ENCODE measurements around the gene UNC93B1. TPM values are rescaled to one million over a fixed set of nuclear protein-coding genes. Genes with fewer than 3 reads are reported as not detected.

Gene UNC93B1
- polyA plus RNA-seq, 1 donor (not counting 4 experiments of a cell fraction or from before 2014, with no cell fraction given): 15.4 TPM

DNA sequence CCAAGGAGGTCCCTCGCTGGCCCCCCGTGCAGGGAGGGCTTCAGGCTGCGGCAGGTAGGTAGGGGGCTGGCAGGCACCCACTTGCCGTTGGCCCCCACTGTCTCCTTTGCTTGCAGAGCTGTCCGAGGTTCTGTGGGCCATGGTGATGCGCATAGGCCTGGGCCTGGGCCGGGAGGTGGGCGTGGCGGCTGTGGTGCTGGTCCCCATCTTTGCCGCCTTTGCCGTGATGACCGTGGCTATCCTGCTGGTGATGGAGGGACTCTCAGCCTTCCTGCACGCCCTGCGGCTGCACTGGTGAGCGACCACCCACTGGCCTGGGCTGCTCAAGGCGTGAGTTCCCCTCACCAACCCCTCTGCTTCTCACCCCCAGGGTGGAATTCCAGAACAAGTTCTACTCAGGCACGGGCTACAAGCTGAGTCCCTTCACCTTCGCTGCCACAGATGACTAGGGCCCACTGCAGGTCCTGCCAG is 46.5 kb upstream of the UNC93B1 start:
- H3K4me2 ChIP-seq (ENCODE audit: control insufficient read depth, extremely low read depth, insufficient read depth, low read depth, low read length): no peak overlapping the region
- H3K9ac ChIP-seq (ENCODE audit: control insufficient read depth, extremely low read depth, insufficient read depth, low read length): no peak overlapping the region
- no peaks in the 10 kb centered on the region for H3K9me1 ChIP-seq (ENCODE audit: control insufficient read depth, extremely low read depth, insufficient read depth, low read length)
- H2AFZ ChIP-seq (ENCODE audit: control insufficient read depth, low read length): no peak overlapping the region
- TF ChIP-seq, protein P1, sequence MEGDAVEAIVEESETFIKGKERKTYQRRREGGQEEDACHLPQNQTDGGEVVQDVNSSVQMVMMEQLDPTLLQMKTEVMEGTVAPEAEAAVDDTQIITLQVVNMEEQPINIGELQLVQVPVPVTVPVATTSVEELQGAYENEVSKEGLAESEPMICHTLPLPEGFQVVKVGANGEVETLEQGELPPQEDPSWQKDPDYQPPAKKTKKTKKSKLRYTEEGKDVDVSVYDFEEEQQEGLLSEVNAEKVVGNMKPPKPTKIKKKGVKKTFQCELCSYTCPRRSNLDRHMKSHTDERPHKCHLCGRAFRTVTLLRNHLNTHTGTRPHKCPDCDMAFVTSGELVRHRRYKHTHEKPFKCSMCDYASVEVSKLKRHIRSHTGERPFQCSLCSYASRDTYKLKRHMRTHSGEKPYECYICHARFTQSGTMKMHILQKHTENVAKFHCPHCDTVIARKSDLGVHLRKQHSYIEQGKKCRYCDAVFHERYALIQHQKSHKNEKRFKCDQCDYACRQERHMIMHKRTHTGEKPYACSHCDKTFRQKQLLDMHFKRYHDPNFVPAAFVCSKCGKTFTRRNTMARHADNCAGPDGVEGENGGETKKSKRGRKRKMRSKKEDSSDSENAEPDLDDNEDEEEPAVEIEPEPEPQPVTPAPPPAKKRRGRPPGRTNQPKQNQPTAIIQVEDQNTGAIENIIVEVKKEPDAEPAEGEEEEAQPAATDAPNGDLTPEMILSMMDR (optimal IDR thresholded peaks at IDR 0.05 in 1 of 3, IDR thresholded peaks at IDR 0.05 in 1 of 3, conservative IDR thresholded peaks at IDR 0.05 in 1 of 3; ENCODE audit: extremely low read depth in 1 of 3, insufficient read depth in 2 of 3, low read length in 3 of 3): no peak
- no peak for TF ChIP-seq EZH2 (IDR thresholded peaks at IDR 0.05; ENCODE audit: low read length)
- H3K4me3 ChIP-seq (ENCODE audit: control insufficient read depth in 2 of 3, extremely low read depth in 1 of 3, insufficient read depth in 2 of 3, low read depth in 1 of 3, low read length in 3 of 3): no peak overlapping the region
- no peak overlapping the region for H3K27ac ChIP-seq (ENCODE audit: control insufficient read depth, insufficient read depth, low read length)
- H3K9me3 ChIP-seq (ENCODE audit: control insufficient read depth, low read depth, low read length): no peaks in the 10 kb centered on the region
- no peak for FAIRE-seq
- no peak for DNase-seq (ENCODE audit: low read depth, low spot score)
- H3K4me1 ChIP-seq (ENCODE audit: control insufficient read depth, extremely low read depth, insufficient read depth, low read length): peaks cover 4% of the 10 kb centered on the region
- H3K79me2 ChIP-seq (ENCODE audit: control insufficient read depth, insufficient read depth, low read length): no peaks in the 10 kb centered on the region
- no peaks in the 10 kb centered on the region for H3K27me3 ChIP-seq (ENCODE audit: control insufficient read depth, extremely low read depth, insufficient read depth, low read length)
- peaks cover 4 to 14% of the 10 kb centered on the region in 2 experiments for H3K36me3 ChIP-seq (ENCODE audit: control insufficient read depth in 2 of 2, extremely low read depth in 1 of 2, insufficient read depth in 2 of 2, low read length in 2 of 2)
- H4K20me1 ChIP-seq (ENCODE audit: control insufficient read depth, extremely low read depth, insufficient read depth, low read length): no peaks in the 10 kb centered on the region
- dilution Hi-C loops (cut with MboI; ENCODE audit: extremely low pct_ligation_motif_present, low sequenced_read_pairs): no loop called here

DNA sequence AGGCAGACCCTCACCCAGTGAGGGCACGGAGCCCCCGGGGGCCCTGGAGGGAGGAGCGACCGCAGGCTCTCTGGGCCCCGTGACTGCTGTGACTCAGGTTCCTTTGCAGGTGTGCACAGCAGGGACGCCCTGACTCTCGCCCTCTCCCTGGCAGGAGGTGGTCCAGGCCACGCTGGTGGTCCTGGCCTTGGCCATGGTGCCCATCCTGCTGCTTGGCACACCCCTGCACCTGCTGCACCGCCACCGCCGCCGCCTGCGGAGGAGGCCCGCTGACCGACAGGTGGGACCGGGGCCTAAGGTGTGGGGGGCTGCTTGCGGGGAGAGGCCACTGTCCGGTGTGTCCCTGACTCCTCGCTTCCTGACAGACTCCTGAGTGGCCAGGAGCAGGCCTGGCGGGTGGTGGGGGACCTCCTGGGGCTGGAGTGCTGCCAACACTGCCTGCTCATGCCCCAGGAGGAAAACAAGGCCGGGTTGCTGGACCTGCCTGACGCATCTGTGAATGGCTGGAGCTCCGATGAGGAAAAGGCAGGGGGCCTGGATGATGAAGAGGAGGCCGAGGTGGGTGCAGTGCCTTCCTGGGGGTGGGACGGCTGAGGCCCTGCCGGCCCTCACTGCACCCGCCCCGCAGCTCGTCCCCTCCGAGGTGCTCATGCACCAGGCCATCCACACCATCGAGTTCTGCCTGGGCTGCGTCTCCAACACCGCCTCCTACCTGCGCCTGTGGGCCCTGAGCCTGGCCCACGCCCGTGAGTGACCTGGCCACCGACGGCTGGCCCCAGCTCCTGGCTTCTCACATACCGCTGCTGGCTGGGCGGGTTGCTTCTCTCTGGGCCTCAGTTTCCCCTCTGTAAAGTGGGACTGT is 45.8 kb upstream of the UNC93B1 start:
- no peaks in the 10 kb centered on the region for H3K79me2 ChIP-seq (ENCODE audit: control insufficient read depth, insufficient read depth, low read length)
- DNase-seq (ENCODE audit: low read depth, low spot score) (no peak), FAIRE-seq (no peak)
- dilution Hi-C loops (cut with MboI; ENCODE audit: extremely low pct_ligation_motif_present, low sequenced_read_pairs): no loop called here
- H4K20me1 ChIP-seq (ENCODE audit: control insufficient read depth, extremely low read depth, insufficient read depth, low read length): no peaks in the 10 kb centered on the region
- no peak overlapping the region for H3K4me2 ChIP-seq (ENCODE audit: control insufficient read depth, extremely low read depth, insufficient read depth, low read depth, low read length)
- H3K4me1 ChIP-seq (ENCODE audit: control insufficient read depth, extremely low read depth, insufficient read depth, low read length): peaks cover 4% of the 10 kb centered on the region
- H3K9me3 ChIP-seq (ENCODE audit: control insufficient read depth, low read depth, low read length): no peaks in the 10 kb centered on the region
- no peaks in the 10 kb centered on the region for H3K27me3 ChIP-seq (ENCODE audit: control insufficient read depth, extremely low read depth, insufficient read depth, low read length)
- no peaks in the 10 kb centered on the region for H3K9me1 ChIP-seq (ENCODE audit: control insufficient read depth, extremely low read depth, insufficient read depth, low read length)
- H3K9ac ChIP-seq (ENCODE audit: control insufficient read depth, extremely low read depth, insufficient read depth, low read length): no peak overlapping the region
- no peak for TF ChIP-seq EZH2 (IDR thresholded peaks at IDR 0.05; ENCODE audit: low read length)
- TF ChIP-seq, protein P1 (optimal IDR thresholded peaks at IDR 0.05 in 1 of 3, IDR thresholded peaks at IDR 0.05 in 1 of 3, conservative IDR thresholded peaks at IDR 0.05 in 1 of 3; ENCODE audit: extremely low read depth in 1 of 3, insufficient read depth in 2 of 3, low read length in 3 of 3): no peak
- H3K27ac ChIP-seq (ENCODE audit: control insufficient read depth, insufficient read depth, low read length): no peak overlapping the region
- peaks cover 4 to 14% of the 10 kb centered on the region in 2 experiments for H3K36me3 ChIP-seq (ENCODE audit: control insufficient read depth in 2 of 2, extremely low read depth in 1 of 2, insufficient read depth in 2 of 2, low read length in 2 of 2)
- H3K4me3 ChIP-seq (ENCODE audit: control insufficient read depth in 2 of 3, extremely low read depth in 1 of 3, insufficient read depth in 2 of 3, low read depth in 1 of 3, low read length in 3 of 3): no peak overlapping the region
- H2AFZ ChIP-seq (ENCODE audit: control insufficient read depth, low read length): no peak overlapping the region

Data from keratinocyte (primary cell).